ENCODE measurements around the gene RXRA.

RXRA gene

DNA sequence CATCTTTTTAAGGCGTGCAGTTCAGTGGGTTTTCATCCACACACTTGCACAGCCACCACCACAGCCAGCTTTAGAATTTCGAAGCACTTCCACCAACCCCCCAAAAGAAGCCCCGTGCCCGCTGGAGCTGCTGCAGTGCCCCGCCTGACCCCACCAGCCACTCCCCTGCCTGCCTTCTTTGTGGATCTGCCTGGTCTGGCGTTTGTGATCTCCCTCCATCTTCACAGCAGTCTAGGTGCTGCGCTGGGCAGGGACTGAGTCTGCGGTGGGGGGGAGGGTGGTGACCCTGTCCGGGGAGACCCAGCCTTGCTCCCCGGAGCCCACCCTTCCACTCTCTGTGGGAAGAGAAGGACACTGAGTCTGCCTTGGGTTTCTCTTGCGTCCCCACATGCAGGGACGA is 40.8 kb downstream of the RXRA start:
- DNase-seq (ENCODE audit: low read depth, low spot score): no peak

DNA sequence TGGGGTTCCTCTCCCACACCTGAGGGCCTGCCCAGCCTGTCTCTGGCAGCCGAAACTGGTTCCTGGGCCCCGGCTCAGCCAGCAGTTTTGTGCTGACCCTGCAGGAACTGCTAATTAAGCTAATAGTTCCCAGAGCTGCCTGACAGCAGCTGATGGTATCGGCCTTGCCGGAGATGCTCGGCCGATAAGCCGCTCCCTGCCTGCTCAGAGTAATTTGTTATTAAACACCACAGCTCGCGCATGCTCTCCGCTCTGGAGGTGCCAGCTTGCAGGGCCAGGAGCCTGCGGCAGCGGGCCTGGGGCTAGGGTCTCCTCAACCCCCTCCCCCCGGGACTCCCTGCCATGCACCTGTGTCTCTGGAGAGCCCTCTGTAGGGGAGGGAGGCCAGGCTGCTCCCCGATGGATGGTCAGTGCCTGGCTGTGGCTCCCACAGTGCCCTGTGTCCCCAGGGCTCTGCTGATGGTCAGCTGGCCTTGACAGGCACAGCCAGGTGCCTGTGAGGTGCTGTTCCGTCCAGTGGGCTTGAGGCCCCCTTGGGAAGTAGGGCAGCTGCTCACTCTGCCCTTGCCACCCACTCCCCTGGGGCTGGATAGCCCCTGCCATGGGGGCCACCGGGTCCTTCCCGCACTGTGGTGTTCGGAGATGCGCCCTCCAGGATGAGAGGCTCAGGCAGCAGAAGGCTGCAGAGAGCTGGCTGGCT is 41.7 kb downstream of the RXRA start:
- DNase-seq (ENCODE audit: low read depth, low spot score): no peak

DNA sequence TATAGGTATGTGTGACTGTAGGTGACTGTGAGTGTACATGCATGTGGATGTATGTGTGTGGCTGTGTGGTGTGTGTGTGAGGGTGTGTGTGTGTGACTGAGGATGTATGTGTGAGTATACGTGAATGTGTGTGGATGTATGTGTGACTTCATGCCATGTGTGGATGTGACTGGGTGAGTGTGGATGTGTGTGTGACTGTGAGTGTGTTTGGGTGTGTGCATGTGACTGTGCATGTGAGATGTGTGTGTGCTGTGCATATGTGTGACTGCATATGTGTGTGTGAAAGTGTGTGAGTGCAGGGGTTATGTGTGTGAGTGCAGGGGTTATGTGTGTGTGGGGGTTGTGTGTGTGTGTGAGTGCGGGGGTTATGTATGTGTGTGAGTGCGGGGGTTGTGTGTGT is 42.3 kb downstream of the RXRA start:
- DNase-seq (ENCODE audit: low read depth, low spot score): no peak

DNA sequence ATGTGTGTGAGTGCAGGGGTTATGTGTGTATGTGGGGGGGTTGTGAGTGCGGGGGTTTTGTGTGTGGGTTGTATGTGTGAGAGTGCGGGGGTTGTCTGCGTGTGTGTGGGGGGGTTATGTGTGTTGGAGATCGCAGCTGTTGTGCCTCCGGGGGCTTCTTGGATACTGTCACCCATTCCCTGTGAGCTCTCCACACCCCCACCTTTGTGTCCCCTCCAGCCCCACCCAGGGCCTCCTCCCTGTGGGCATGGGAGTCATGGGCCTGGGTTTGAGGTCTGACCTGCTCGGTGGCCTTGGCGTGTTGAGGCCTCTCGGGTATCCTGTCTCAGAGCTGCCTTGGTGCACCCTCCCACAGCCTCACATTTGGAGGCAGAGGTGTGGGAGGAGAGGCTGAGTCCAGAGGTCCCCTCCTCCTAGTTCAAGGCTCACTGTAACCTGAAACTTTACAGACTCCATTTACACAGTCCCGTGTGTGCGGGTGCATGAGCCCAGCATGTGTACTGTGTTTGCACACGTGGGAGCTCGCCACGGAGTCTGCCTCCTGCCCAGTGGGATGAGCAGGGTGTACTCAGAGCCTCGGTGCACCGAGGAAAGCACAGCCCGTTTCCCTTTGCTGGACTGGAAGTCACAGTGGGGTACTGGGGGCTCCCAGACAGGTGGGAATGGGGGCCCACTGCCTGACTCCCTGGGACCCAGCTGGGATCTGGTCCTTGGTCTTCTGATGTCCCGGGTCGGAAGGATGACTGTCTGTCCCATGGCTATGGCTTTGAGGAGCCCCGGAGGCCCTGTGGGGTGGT is 43.4 kb downstream of the RXRA start:
- DNase-seq (ENCODE audit: low read depth, low spot score): no peak

DNA sequence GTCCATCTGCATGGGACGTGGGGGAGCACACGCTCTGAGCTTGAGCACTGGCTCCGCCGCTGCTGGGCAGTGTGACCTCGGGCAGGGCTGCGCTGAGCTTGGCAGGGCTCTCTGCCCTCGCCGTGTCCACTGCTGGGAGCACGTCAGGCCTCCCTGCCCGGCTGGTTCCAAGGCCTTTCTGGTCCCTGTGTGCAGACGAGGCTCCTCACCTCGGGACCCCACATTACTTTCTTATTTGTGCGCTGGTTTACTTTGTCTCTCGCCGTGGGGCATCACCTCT is 43.9 kb downstream of the RXRA start:
- no peak for DNase-seq (ENCODE audit: low read depth, low spot score)

DNA sequence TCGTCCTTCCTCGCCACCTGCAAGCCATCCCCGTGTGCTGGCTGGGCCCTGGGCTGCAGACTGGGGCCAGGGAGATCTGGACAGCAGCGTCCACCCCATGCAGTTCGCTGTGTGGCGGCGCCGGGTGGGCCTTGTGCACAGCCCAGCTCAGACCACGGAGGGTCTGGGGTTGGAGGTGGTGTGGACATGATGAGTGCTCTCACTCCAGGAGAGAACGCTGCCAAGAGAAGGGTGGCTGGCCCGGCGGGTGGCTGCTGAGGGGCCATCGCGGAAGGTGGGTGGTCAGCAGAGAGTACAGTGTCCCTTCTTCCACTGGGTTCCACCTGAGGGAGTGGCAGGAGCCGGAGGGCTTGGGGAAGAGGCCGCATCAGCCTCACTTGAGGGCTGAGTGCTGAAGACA is 44.4 kb downstream of the RXRA start:
- no peak for DNase-seq (ENCODE audit: low read depth, low spot score)

DNA sequence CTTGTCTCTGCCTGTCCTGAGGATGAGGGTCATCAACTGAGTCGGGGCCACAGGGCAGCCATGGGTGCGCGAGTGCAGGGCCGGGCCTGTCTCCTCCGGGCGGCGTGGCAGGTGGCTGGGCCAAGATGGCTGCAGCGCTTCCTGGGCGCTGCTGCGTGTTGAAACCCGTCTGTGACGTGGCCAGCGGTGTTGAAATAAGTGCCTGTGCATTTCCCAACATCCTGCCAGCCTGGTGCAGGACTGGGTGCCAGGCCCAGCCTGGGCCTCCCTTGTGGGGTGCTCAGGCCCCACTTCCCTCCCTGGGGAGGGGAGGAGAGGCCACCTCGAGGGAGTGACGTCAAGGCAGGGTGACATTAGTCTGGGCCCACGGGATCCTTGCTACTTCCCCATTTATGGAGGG is 45.5 kb downstream of the RXRA start:
- no peak for DNase-seq (ENCODE audit: low read depth, low spot score)

DNA sequence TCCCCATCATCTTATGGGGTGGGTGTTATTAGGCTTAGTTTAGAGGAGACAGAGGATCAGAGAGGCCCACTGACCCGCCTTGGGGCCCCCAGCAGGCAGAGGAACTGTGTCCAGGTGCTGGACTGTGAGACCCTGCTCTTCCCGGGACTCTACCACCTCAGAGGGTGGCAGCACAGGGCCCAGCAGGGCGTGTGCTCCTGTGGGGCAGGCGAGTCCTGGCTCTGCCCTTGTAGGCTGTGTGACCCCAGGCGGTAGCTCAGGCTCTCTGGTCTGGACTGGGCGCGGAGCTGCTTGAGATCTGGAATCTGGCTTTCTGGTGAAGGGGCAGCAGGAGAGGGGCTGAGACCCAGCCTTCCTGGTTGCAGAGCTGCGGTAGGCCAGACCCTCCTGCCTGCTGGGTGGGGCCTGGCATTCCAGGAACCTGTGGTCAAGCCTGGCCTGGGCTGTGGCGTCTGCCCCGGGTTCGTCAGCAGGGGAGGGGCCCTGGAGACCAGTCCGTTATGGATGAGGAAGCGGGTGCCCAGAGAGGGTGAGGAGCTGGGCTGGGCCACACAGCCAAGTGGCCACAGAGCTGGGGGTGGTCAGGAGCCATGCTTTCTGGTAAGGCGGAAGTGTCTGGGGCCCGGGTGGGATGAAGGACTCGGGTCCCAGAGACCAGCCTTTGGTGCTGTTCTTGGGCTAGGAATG is 46.5 kb downstream of the RXRA start:
- no peak for DNase-seq (ENCODE audit: low read depth, low spot score)

DNA sequence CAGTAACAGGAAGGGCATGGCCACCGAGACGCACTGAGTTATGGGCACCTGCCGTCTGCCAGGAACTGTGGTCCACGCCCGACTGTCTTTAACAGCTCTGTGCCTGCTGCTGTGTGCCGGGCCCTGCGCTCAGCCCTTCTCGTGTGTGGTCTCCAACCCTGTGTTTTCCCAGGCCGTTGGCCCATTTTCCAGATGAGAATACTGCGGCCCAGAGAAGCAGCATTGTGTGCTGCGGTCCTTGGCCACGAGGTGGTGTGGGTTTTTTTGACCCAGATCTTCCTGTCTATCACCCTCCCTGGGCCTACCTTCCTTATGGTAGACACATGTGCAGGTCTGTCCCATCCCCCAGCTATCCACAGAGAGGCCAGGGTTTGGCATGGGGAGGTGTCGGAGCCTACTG is 47.0 kb downstream of the RXRA start:
- DNase-seq (ENCODE audit: low read depth, low spot score): no peak

DNA sequence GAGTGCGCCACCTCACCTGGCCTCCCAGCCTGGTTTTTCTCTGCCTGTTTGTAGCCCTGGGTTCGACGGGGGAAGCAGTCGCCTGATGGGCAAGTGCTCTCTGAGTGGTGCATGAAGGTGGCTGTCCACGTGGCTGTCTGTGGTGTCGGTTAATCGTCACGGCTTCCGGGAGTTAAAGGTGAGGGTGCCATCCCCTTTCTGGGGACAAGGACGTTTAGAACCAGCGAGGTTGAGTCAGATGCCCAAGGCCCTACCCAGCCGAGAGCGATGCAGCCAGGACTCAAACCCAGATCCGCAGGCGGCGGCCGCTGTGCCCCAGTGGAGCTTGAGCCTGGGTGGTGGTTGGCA is 47.7 kb downstream of the RXRA start:
- no peak for DNase-seq (ENCODE audit: low read depth, low spot score)

DNA sequence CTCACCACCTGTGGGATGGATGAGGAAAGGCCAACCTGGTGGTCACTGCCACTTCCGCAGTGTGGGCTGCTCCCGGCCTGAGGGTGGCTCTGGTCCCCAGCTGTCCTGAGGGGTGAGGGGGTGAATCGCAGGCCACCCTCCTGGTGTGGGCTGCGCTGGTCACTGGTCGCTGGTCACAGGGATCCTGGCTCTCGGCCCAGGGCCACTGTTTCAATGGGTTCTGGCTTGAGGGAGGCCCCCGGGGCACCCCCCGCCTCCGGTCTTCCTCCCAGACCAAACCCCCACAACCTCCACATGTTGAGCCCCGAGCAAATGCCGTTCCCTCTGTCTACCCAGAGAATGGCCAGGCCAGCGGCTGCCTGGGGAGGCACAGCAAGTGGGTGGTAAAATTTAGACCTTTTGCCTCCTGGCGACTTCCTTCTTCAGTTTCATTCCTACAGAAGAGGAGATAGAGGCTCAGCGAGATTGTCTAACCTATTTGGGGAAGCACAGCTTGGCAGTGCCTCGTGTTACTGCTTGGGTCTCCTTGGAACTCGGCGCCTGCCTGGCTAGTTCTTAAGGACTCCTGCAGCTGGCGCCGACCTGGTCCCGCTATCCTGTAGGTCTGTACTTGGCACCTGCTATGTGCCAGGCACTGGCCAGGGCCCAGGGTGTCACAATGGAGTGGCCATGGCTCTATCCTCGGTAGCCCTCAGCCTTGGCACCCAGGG is 48.2 kb downstream of the RXRA start:
- DNase-seq (ENCODE audit: low read depth, low spot score): no peak

DNA sequence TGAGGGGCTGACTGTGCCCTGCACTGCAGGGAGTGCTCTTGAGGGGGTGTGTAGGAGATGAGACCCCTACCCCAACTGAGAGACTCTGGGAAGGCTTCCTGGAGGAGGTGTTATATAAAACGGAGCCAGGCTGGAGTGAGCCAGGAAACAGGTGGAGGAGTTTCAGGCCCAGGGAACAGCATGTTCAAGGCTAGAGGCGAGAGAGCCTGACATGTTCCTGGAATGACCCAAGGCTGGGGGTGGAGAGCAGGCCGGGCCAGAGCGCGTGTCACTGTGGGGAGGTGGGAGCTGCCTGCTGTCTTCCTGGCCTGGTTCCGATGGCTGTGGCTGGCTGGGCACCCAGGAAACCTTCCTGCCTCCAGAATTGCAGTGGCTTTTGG is 48.7 kb downstream of the RXRA start:
- DNase-seq (ENCODE audit: low read depth, low spot score): no peak

DNA sequence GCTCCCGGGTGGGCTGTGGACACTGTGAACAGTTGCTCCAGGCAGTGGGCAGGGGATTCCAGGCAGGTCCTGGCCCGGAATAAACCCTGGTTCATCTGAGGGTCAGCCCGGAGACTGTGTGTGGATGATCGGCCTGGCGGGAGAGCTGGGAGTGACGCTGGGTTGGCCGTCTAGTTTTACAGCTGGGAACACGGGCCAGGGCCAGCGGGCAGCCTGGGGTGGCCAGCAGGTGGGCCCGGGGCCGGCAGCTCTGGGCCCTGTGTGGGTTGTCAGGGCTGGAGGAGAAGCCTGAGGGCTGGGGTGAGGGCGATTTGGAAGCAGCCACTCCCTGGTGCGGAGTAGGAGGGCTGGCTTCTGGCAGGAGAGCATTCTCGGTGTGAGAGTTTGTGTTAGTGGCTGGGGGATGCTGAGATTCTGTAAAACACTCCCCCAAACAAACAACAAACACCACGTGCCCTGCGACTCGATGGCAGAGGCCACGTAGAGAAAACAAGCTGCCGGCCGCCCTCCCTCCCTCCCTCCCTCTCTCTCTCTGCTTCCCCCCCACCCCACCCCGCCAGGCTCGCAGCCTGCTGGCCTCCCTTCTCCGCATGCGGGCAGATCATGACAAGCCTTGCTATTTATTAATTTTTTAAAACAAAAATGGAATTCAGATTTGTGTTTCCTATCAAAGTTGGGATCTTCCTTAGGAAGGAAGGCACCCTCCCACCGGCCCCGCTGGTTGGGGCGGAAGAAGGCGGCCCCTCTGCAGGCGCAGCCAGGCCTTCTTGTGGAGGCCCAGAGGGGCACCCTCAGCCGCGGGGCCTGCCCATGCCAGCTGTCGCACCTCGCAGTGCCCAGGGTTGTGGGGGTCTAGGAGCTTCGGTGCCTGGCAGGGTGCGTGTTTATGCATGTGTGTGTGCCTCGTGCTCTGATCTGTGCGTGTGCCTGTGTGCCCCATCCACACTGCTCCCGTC is 49.5 kb downstream of the RXRA start:
- no peak for DNase-seq (ENCODE audit: low read depth, low spot score)

DNA sequence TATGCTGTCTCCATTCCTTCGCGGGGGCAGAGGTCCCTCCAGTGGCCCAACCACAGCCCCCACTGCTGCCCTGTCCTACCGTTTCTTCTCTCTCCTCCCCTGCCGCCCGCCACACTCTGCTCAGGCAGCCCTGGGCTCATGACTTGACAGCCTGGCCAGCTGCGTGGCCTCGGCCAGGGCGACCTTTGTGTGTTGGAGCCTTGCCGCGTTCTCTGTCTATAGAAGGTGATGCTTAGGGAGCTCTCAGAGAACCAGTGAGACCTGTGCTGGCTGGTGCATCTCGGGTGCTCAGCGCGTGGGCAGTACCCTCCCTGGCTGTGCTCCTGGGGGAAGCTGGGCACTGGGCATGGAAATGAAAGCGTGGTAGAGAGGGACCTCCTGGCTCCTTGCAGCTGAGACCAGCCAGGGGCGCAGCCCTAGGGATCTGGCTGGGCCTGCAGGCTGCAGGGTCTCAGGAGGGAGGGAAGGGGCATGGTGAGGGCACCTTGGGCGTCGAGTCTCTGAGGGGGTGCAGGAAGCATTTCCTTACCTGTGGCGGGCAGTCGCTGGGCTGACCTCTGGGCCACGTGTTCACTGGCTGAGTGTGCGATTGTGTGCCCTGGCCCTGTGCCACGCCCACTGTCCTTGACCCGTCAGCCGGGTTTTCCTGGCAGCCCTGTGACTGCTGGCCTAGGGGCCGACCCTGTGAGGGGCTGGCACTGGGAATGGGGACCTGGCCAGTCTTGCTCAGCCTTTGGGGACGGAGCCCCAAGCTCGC is 50.3 kb downstream of the RXRA start:
- no peak for DNase-seq (ENCODE audit: low read depth, low spot score)

DNA sequence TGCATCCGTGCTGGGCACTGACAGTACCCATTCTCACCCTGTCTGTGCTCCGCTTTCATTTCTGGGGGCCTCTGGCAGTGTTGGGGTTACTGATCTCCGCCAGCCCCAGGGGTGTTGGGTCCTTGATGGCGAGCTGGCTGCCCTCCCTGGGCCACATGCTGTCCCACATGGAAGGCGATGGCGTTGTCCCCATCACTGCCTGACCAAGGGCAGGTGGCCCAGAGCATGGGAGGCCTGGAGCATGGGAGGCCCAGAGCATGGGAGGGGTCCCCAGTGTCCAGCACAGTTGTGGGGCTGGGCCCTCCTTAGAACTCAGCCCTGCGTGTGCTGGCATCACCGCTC is 50.9 kb downstream of the RXRA start:
- DNase-seq (ENCODE audit: low read depth, low spot score): no peak

DNA sequence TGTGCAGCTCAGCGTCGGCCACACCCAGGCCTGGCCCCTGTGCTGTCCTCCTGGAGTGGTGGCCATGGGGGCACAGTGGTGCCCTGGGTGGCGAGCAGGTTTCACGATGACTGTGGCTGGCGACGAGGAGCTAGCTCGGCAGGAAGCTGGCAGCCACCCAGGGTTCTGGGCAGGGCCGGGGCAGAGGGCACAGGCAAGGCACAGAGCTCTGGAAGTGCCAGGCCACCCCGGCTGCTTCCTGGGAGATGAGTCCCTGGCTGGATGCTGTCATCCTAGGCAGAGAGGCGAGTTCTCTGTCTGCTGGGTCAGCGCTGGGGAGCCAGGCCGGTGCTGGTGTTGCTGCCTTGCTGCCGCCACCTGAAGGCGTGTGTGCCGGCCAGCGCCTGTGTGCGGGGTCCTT is 51.7 kb downstream of the RXRA start:
- DNase-seq (ENCODE audit: low read depth, low spot score): no peak

DNA sequence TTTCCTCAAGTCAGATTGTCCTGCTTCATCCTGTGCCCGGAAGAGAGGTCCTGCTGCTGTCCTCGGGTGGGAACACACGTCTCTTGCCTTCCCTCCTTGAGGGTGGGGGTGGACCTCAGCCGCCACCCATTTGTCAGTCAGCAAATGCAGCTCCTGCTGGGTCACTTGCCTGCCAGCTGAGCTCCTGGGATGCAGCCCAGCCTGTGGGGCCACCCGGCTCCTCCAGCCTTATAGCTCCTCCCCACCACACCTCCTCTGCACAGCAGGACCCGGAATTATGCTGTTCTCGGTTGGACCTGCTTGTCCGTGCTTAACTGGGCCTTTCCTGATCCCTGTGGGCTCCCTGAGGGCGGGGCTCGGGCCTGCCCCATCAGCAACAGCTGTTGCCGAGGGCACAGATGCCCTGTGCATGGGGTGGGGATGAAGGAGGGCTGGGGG is 52.7 kb downstream of the RXRA start:
- no peak for DNase-seq (ENCODE audit: low read depth, low spot score)

DNA sequence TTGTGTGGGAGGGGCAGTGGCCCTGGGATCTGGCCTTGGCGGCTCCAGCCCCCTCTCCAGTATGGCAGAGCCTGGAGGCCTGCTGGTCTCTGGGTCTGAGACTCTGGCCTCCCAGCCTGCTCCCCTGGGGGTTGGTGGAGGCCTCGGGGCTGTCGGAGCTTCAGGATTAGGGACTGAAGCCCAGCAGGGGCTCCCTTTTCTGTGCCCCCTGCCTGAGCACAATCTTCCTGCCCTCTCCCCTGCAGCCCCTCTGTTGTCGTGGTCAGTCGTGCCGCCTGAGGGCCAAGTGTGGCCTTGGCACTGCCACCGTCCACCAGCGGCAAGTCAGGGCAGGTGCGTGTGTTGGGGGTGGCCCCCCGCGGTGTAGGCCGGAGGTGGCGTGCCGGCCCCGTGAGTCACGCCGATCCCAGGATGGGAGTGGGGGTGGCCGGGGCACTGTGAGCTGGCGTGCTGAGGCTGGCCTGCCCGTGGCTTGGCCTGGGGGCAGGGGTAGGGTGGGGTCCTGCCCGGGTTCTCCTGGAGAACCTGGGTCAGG is 53.6 kb downstream of the RXRA start:
- DNase-seq (ENCODE audit: low read depth, low spot score): no peak

DNA sequence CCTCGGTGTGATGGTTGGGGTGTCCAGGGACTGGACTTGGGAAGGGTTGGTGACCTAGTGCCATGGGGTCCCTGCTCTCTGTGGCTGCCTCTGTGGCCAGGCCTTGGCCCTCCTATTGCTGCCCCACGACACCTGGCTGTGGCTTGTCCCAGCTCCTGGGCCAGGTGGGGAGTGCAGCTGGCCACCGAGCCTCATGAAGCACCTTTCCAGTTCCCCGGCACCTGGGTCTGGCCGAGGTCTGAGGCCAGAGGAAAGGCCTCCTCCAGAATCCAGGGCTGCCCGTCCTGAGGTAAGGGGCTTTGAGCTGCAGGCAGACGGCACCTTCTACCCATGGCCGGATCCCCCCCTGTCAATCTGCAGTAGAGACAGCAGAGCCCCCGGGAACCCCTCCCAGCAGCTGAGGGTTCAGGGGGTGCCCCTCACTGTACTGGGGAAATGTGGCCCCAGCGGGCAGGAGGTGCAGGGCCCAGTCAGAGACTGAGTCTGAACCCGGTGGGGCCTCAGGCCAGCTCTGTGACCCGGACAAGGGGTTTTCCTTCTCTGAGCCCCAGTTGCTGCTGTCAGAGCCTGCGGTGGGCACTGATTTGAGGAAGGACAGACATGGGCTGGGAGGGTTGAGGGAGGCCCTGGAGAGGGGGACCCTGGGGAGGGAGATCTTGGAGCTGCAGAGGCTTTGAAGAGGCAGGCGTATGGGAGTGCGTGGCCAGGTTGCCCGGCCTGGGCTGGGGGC is 54.5 kb downstream of the RXRA start:
- no peak for DNase-seq (ENCODE audit: low read depth, low spot score)

DNA sequence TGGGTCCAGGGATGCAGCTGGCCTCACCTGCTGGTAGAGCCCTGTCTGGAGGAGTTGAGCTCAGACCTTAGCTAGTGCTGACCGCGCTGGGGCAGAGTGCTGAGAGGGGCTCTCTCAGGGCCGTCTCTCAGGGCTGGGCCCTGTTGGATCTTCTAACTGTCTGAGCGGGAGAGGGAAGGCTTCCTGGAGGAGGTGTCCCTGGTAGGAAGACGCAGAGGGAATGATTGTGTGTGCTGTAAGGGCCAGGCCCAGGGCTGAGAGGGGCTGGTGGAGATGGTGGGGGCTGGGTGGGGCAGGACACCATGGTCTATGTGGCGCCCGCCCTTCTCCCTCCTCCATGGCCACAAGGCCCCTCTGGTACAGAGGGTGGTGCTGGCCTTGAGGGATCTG is 55.0 kb downstream of the RXRA start:
- no peak for DNase-seq (ENCODE audit: low read depth, low spot score)

Data from activated naive CD8-positive, alpha-beta T cell treated with anti-CD3 and anti-CD28 coated beads, Interleukin-2, amount 50 U/mL, for 16 hours (primary cell).